ENCODE measurements around the gene DBI. TPM values are rescaled to one million over a fixed set of nuclear protein-coding genes. Genes with fewer than 3 reads are reported as not detected.
A peak's percentile ranks its signal among the peaks of the same experiment; 100 is the strongest.

The DBI gene
- total RNA-seq, 1 experiment from 2014 or later = 265 TPM

DNA sequence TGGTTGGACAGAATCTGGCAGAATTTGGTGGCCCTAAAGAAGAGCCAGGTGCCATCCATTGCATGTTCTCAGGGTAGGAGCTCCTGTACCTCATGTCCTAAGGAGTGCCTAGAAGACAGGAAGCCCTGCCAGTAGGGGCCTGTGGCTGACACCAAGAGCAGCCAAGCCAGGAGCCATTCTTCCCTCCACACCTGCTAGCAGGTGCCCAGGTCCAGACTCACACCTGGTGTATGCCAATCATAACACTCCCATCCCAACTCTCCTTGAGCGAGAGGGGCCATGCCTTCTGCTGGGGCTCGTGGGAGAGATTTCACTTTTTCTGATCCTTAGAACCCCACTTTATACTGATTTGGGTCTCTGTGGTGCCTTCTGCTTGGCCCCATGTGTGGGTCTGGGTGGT is 38.4 kb downstream of the DBI start:
- intact Hi-C loops (cut with micrococcal nuclease; ENCODE audit: unreplicated experiment) = loop anchor here (5.0 kb wide), 5 partner anchors 113 to 1277 kb away; no protein-coding TSS in a partner anchor
- CTCF ChIA-PET = no interaction called here
- no TSS peak for BruUV-seq (replicated peaks)

GRCh38 chr2:119407430-119408220 is 40.8 kb downstream of the DBI start:
- CTCF ChIA-PET = interaction anchor here (1.0 kb wide), 1 partner anchor 69 kb away, joined by 6 read pairs; no protein-coding TSS in a partner anchor
- intact Hi-C loops (cut with micrococcal nuclease; ENCODE audit: unreplicated experiment) = loop anchor here (1.0 to 5.0 kb wide), 8 partner anchors 69 to 1275 kb away; no protein-coding TSS in a partner anchor
- H3K4me1 ChIP-seq (replicated peaks; ENCODE audit: insufficient read depth) = peaks cover 5% of the 10 kb centered on the region; the same call in 1 of the 2 replicates
- POLR2A ChIA-PET (ENCODE audit: unreplicated experiment) = no interaction called here
- no TSS peak for BruUV-seq (replicated peaks)
- H2AFZ ChIP-seq = no peak overlapping the region
- no peaks in the 10 kb centered on the region for H3K9me3 ChIP-seq (ENCODE audit: insufficient read depth, low read depth)
- no peaks in the 10 kb centered on the region for H3K9me2 ChIP-seq (ENCODE audit: insufficient read depth)
- no peak overlapping the region for H3K4me2 ChIP-seq
- no peaks in the 10 kb centered on the region for H4K20me1 ChIP-seq (ENCODE audit: insufficient read depth)
- H3F3A ChIP-seq (ENCODE audit: insufficient read depth, low read depth) = no peaks in the 10 kb centered on the region
- H3K27me3 ChIP-seq (ENCODE audit: insufficient read depth, low read depth) = no peaks in the 10 kb centered on the region
- no peaks in the 10 kb centered on the region for H3K36me3 ChIP-seq (ENCODE audit: low read depth)
- no peak overlapping the region for H3K4me3 ChIP-seq
- no peak overlapping the region for H3K27ac ChIP-seq
- H3K79me2 ChIP-seq (ENCODE audit: low read depth) = no peaks in the 10 kb centered on the region
- DNase-seq = peak; percentile 44 to 57
- peak; percentile 98 for TF ChIP-seq CTCF (conservative IDR thresholded peaks at IDR 0.05)
- TF ChIP-seq EZH2 (IDR thresholded peaks at IDR 0.05; ENCODE audit: low read depth) = no peak

More for the DNA sequence above, 38.4 kb downstream of the DBI start:
- Histone ChIP-seq H3K4me1 (replicated peaks; ENCODE audit: insufficient read depth) (peaks cover 10% of the 10 kb centered on the region; the same call in 1 of the 2 replicates), H3K27ac (no peak overlapping the region), H3K9me2 (ENCODE audit: insufficient read depth) (no peaks in the 10 kb centered on the region), H3K79me2 (ENCODE audit: low read depth) (no peaks in the 10 kb centered on the region), H2AFZ (no peak overlapping the region), H3K4me2 (no peak overlapping the region), H3K36me3 (ENCODE audit: low read depth) (no peaks in the 10 kb centered on the region), H4K20me1 (ENCODE audit: insufficient read depth) (no peaks in the 10 kb centered on the region), H3F3A (ENCODE audit: insufficient read depth, low read depth) (peaks cover 4% of the 10 kb centered on the region; the same call in 1 of the 2 replicates), H3K9me3 (ENCODE audit: insufficient read depth, low read depth) (no peaks in the 10 kb centered on the region), H3K27me3 (ENCODE audit: insufficient read depth, low read depth) (no peaks in the 10 kb centered on the region), H3K4me3 (no peak overlapping the region)
- no peak for DNase-seq
- TF ChIP-seq EZH2 (IDR thresholded peaks at IDR 0.05; ENCODE audit: low read depth) = no peak
- POLR2A ChIA-PET (ENCODE audit: unreplicated experiment) = interaction anchor here (0.6 kb wide), 1 partner anchor 71 kb away, joined by 3 read pairs; no protein-coding TSS in a partner anchor

GRCh38 chr2:119408221-119408619 is 41.4 kb downstream of the DBI start:
- Histone ChIP-seq H4K20me1 (ENCODE audit: insufficient read depth) (no peaks in the 10 kb centered on the region), H3K9me3 (ENCODE audit: insufficient read depth, low read depth) (no peaks in the 10 kb centered on the region), H3K4me1 (replicated peaks; ENCODE audit: insufficient read depth) (no peaks in the 10 kb centered on the region), H3K4me2 (no peak overlapping the region), H3K9me2 (ENCODE audit: insufficient read depth) (no peaks in the 10 kb centered on the region), H3K27ac (no peak overlapping the region), H2AFZ (no peak overlapping the region; the same call in 1 of the 2 replicates), H3F3A (ENCODE audit: insufficient read depth, low read depth) (no peaks in the 10 kb centered on the region), H3K79me2 (ENCODE audit: low read depth) (no peaks in the 10 kb centered on the region), H3K4me3 (no peak overlapping the region), H3K36me3 (ENCODE audit: low read depth) (no peaks in the 10 kb centered on the region), H3K27me3 (ENCODE audit: insufficient read depth, low read depth) (no peaks in the 10 kb centered on the region)
- CTCF ChIA-PET = interaction anchor here (0.5 to 1.0 kb wide), 2 partner anchors 68 to 269 kb away, joined by 4 to 6 read pairs; no protein-coding TSS in a partner anchor
- no peak for TF ChIP-seq CTCF (conservative IDR thresholded peaks at IDR 0.05)
- no TSS peak for BruUV-seq (replicated peaks)
- intact Hi-C loops (cut with micrococcal nuclease; ENCODE audit: unreplicated experiment) = loop anchor here (5.0 kb wide), 5 partner anchors 116 to 1274 kb away; no protein-coding TSS in a partner anchor
- no peak for DNase-seq
- POLR2A ChIA-PET (ENCODE audit: unreplicated experiment) = no interaction called here

Data from PC-9 (cell line).